Hepatocyte (in vitro differentiated cells): ENCODE results near the gene SAC3D1. TPM values are rescaled to one million over a fixed set of nuclear protein-coding genes. Genes with fewer than 3 reads are reported as not detected.

ENCODE experiments used
- DNase-seq: peaks from one replicate; pipeline ENCODE4 v3.0.0-alpha.2; 2016; ENCODE audit warnings: low spot score
- H2AFZ ChIP-seq: fragments of 200-600 bp; sonication (generic); 2 replicates; pipeline ENCODE4 v1.6.0; 2016; ENCODE audit warnings: antibody characterized with exemption, mild to moderate bottlenecking
- H3K27ac ChIP-seq: fragments of 200-600 bp; sonication (generic); 2 replicates; pipeline ENCODE4 v1.5.1; 2016; ENCODE audit warnings: mild to moderate bottlenecking
- H3K27me3 ChIP-seq: fragments of 200-600 bp; sonication (generic); 2 replicates; pipeline ENCODE4 v1.6.1; 2016
- H3K36me3 ChIP-seq: fragments of 200-600 bp; sonication (generic); replicated peaks from 2 replicates; pipeline ENCODE4 v1.5.1; 2016; ENCODE audit warnings: low read depth; ENCODE audit not compliant: insufficient read depth
- H3K4me1 ChIP-seq: fragments of 200-600 bp; sonication (generic); 2 replicates; pipeline ENCODE4 v1.5.1; 2016; ENCODE audit warnings: mild to moderate bottlenecking, moderate library complexity; ENCODE audit not compliant: insufficient read depth
- H3K4me2 ChIP-seq: fragments of 200-600 bp; sonication (generic); 2 replicates; pipeline ENCODE4 v1.6.0; 2016
- H3K4me3 ChIP-seq: fragments of 200-600 bp; sonication (generic); 2 replicates; pipeline ENCODE4 v1.5.1; 2016; ENCODE audit warnings: mild to moderate bottlenecking
- H3K79me2 ChIP-seq: fragments of 200-600 bp; sonication (generic); 2 replicates; pipeline ENCODE4 v1.6.0; 2017; ENCODE audit warnings: mild to moderate bottlenecking
- H3K9me2 ChIP-seq: fragments of 200-600 bp; sonication (generic); replicated peaks from 2 replicates; pipeline ENCODE4 v1.6.0; 2017; ENCODE audit warnings: mild to moderate bottlenecking; ENCODE audit not compliant: insufficient read depth
- H3K9me3 ChIP-seq: fragments of 200-600 bp; sonication (generic); 2 replicates; pipeline ENCODE4 v1.5.1; 2016; ENCODE audit warnings: low read depth, mild to moderate bottlenecking
- H4K20me1 ChIP-seq: fragments of 200-600 bp; sonication (generic); 2 replicates; pipeline ENCODE4 v1.6.0; 2016; ENCODE audit warnings: mild to moderate bottlenecking; ENCODE audit not compliant: insufficient read depth, poor library complexity, severe bottlenecking
- CTCF ChIP-seq: fragments of 200-600 bp; sonication (generic); IDR thresholded peaks from 2 replicates; pipeline ENCODE4 v1.5.1; 2016; ENCODE audit warnings: antibody characterized with exemption, mild to moderate bottlenecking; ENCODE audit not compliant: poor library complexity
- EZH2 ChIP-seq: fragments of 200-600 bp; sonication (generic); IDR thresholded peaks from 2 replicates; pipeline ENCODE4 v1.6.1; 2016; ENCODE audit warnings: antibody characterized with exemption, mild to moderate bottlenecking, borderline replicate concordance
- EZH2phosphoT487 ChIP-seq: fragments of 200-600 bp; sonication (generic); IDR thresholded peaks from one replicate; pipeline ENCODE4 v1.6.1; 2018; ENCODE audit warnings: antibody characterized with exemption, mild to moderate bottlenecking, low read depth, moderate library complexity; ENCODE audit not compliant: unreplicated experiment, severe bottlenecking
- WGBS: methylation state at CpG from one replicate; pipeline ENCODE4 v1.1.6; 2016; ENCODE audit warnings: low lambda C conversion rate; ENCODE audit errors: missing lambda C conversion rate; 5-methylcytosine and 5-hydroxymethylcytosine counted together
- polyA plus RNA-seq: library from polyadenylated mRNA; unstranded; fragments of >200 nt; fragmentation: Nextera tagmentation; extraction: Ambion mirVana; gene quantifications from 2 replicates; pipeline ENCODE4 v1.2.1, GENCODE V29; 2016
- total RNA-seq: library from RNA; depleted of rRNA; stranded (reverse); fragments of >200 nt; gene quantifications from 2 replicates; pipeline ENCODE4 v1.2.3, GENCODE V29; 2014

SAC3D1 gene
- total and polyA plus RNA-seq, 2 experiments from 2014 or later = 10.8 to 23.8 TPM

- Histone ChIP-seq H3K4me3 (no peak overlapping the region), H3K4me1 (peaks cover 9% of the 10 kb centered on the region), H3K36me3 (no peaks in the 10 kb centered on the region), H3K27ac (no peak overlapping the region), H2AFZ (no peak overlapping the region), H3K9me3 (no peaks in the 10 kb centered on the region), H4K20me1 (no peaks in the 10 kb centered on the region), H3K4me2 (no peak overlapping the region), H3K79me2 (peaks cover 31% of the 10 kb centered on the region), H3K27me3 (no peaks in the 10 kb centered on the region), H3K9me2 (no peaks in the 10 kb centered on the region)
- TF ChIP-seq EZH2phosphoT487 (no peak), EZH2 (no peak), CTCF (no peak)
- whole genome bisulfite sequencing = 100% methylated on average over 7 of the region's 9 CpGs
- DNase-seq = no peak
Measured at GRCh38 chr11:65086809-65087208, 45.8 kb downstream of the SAC3D1 start.

GRCh38 chr11:65087216-65087615, 46.2 kb downstream of the SAC3D1 start:
- peaks cover 9% of the 10 kb centered on the region for H3K4me1 ChIP-seq
- no peaks in the 10 kb centered on the region for H3K36me3 ChIP-seq
- no peak overlapping the region for H3K4me2 ChIP-seq
- H3K9me3 ChIP-seq = no peaks in the 10 kb centered on the region
- no peaks in the 10 kb centered on the region for H3K27me3 ChIP-seq
- TF ChIP-seq CTCF (no peak), EZH2phosphoT487 (no peak), EZH2 (no peak)
- WGBS = 96% methylated on average over 11 of the region's 11 CpGs
- DNase-seq = no peak
- H4K20me1 ChIP-seq = no peaks in the 10 kb centered on the region
- H3K27ac ChIP-seq = no peak overlapping the region
- H3K4me3 ChIP-seq = no peak overlapping the region
- peaks cover 27% of the 10 kb centered on the region for H3K79me2 ChIP-seq
- H2AFZ ChIP-seq = no peak overlapping the region
- H3K9me2 ChIP-seq = no peaks in the 10 kb centered on the region

- H3K79me2 ChIP-seq = peaks cover 23% of the 10 kb centered on the region
- peaks cover 9% of the 10 kb centered on the region for H3K4me1 ChIP-seq
- no peaks in the 10 kb centered on the region for H3K27me3 ChIP-seq
- no peak for DNase-seq
- no peak overlapping the region for H3K4me2 ChIP-seq
- TF ChIP-seq CTCF = no peak
- no peak for TF ChIP-seq EZH2
- no peak for TF ChIP-seq EZH2phosphoT487
- no peaks in the 10 kb centered on the region for H4K20me1 ChIP-seq
- H3K9me3 ChIP-seq = no peaks in the 10 kb centered on the region
- no peaks in the 10 kb centered on the region for H3K36me3 ChIP-seq
- no peak overlapping the region for H2AFZ ChIP-seq
- no peak overlapping the region for H3K4me3 ChIP-seq
- H3K9me2 ChIP-seq = no peaks in the 10 kb centered on the region
- H3K27ac ChIP-seq = no peak overlapping the region
- 97% methylated on average over 13 of the region's 15 CpGs for WGBS
Measured at GRCh38 chr11:65087827-65088226, 46.8 kb downstream of the SAC3D1 start.

DNA sequence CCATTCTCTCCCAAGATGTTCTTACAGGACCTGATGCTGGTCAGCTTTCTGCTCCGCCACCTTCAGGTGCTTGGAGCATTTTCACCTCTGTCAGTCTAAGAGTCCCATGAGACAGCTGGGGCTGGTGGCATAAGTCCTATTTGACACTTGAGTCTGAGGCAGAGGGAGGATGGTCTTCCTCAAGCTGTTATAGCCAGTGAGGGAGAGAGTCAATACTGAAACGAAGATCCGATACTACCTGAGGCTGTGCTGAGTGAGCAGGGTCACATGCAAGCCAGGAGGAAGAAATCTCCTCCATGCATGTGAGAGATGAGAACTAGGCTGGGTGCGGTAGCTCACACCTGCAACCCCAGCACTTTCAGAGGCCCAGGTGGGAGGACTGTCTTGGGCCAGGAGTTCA, 48.6 kb downstream of the SAC3D1 start:
- no peaks in the 10 kb centered on the region for H3K27me3 ChIP-seq
- no peak for DNase-seq
- H3K4me2 ChIP-seq = no peak overlapping the region
- H3K9me2 ChIP-seq = no peaks in the 10 kb centered on the region
- peaks cover 9% of the 10 kb centered on the region for H3K4me1 ChIP-seq
- no peak overlapping the region for H3K27ac ChIP-seq
- no peaks in the 10 kb centered on the region for H3K36me3 ChIP-seq
- no peaks in the 10 kb centered on the region for H3K9me3 ChIP-seq
- no peaks in the 10 kb centered on the region for H4K20me1 ChIP-seq
- no peak overlapping the region for H3K4me3 ChIP-seq
- 93% methylated on average over 4 of the region's 4 CpGs for WGBS
- no peak for TF ChIP-seq EZH2
- TF ChIP-seq EZH2phosphoT487 = no peak
- no peak overlapping the region for H2AFZ ChIP-seq
- peaks cover 14% of the 10 kb centered on the region for H3K79me2 ChIP-seq
